Body of pancreas (tissue), 4 donors: ENCODE measurements around the gene NCOR2. TPM values are rescaled to one million over a fixed set of nuclear protein-coding genes. Genes with fewer than 3 reads are reported as not detected.
A peak's percentile ranks its signal among the peaks of the same experiment; 100 is the strongest.

Experiments
- ATAC-seq: fragments of 150-250 bp; one replicate; pipeline ENCODE4 v1.9.1; 2016
- DNase-seq, 4 donors: peaks; one replicate each; pipeline ENCODE4 v3.0.0-alpha.2; 2019
- H3K27ac ChIP-seq, 4 donors: fragments of 200-600 bp; sonication (generic); 1 replicate in 3 of 4; 2 replicates in 1 of 4; pipeline versions ENCODE4 v1.5.1 to v1.6.1; 2016 to 2019; ENCODE audit warnings: mild to moderate bottlenecking in 1 of 4, mixed read lengths in 1 of 4, moderate library complexity in 1 of 4
- H3K27me3 ChIP-seq, 2 donors: fragments of 200-600 bp; sonication (generic); one replicate each; pipeline ENCODE4 v1.6.0; 2016; ENCODE audit warnings: mild to moderate bottlenecking in 1 of 2
- H3K36me3 ChIP-seq, 2 donors: fragments of 200-600 bp; sonication (generic); replicated peaks in 1 of 2; 2 replicates each; pipeline ENCODE4 v1.5.1; 2016; ENCODE audit warnings: low read depth in 2 of 2; ENCODE audit not compliant: insufficient read depth in 1 of 2
- H3K4me1 ChIP-seq: fragments of 200-600 bp; sonication (generic); one replicate; pipeline ENCODE4 v1.6.0; 2016
- H3K4me3 ChIP-seq, 2 donors: fragments of 200-600 bp; sonication (generic); 1 replicate in 1 of 2; 2 replicates in 1 of 2; pipeline ENCODE4 v1.5.1; 2016 to 2019
- H3K9me3 ChIP-seq, 3 donors: fragments of 200-600 bp; sonication (generic); 1 replicate in 2 of 3; 2 replicates in 1 of 3; pipeline ENCODE4 v1.5.1; 2016
- CTCF ChIP-seq, 7 experiments: fragments of 450-650 bp in 4 of 7; fragments of 200-600 bp in 3 of 7; sonication (generic) in 3 of 7; IDR thresholded peaks; one replicate each; pipeline ENCODE4 v1.5.1; 2016 to 2019; ENCODE audit warnings: antibody characterized with exemption in 7 of 7
- POLR2A ChIP-seq, 3 donors: fragments of 450-650 bp; IDR thresholded peaks; one replicate each; pipeline ENCODE4 v1.6.1; 2016; ENCODE audit warnings: antibody characterized with exemption in 3 of 3, mild to moderate bottlenecking in 2 of 3
- WGBS, 2 donors: methylation state at CpG; one replicate each; pipeline ENCODE4 v1.1.5; 2017; 5-methylcytosine and 5-hydroxymethylcytosine counted together
- intact Hi-C: fragments of 100-400 bp; cut with DNase I; formaldehyde crosslinking; loops from one replicate; pipeline ENCODE4 v1.15.1; 2023
- total RNA-seq, 2 donors: library from RNA; depleted of rRNA; stranded (reverse); fragments of >200 nt; gene quantifications; one replicate each; pipeline ENCODE4 v1.1.0, GENCODE V29; 2016

NCOR2 gene
- total RNA-seq, 2 donors from 2014 or later: 53.7 to 397 TPM

DNA sequence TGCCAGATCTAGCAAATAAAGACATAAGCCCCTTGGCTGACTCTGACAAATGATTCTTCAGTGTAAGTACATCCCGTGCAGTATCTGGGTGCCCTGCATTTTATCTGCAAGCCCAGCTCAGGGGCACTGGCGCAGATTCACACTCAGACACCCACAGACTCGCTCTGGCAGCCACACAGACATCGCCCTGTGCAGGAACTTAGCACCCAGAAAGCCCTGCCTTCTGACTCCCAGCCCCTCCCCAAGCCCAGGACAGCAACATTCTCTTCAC lies 44.9 kb upstream of the NCOR2 start:
- TF ChIP-seq POLR2A (IDR thresholded peaks at IDR 0.05) (no peak), CTCF (IDR thresholded peaks at IDR 0.05) (no peak)
- Histone ChIP-seq H3K27me3 (no peaks in the 10 kb centered on the region), H3K4me3 (no peak overlapping the region), H3K27ac (no peak overlapping the region), H3K4me1 (peaks cover 22% of the 10 kb centered on the region), H3K9me3 (no peaks in the 10 kb centered on the region), H3K36me3 (no peaks in the 10 kb centered on the region)
- intact Hi-C loops: no loop called here
- no peak for DNase-seq
- ATAC-seq: no peak
- WGBS, 2 donors: 95% methylated on average over 4 of the region's 4 CpGs; no CpG with 5 or more reads in 1 of the 2 donors

GRCh38 chr12:124611559-124612409 lies 44.4 kb upstream of the NCOR2 start:
- 89 to 92% methylated on average over 10 to 15 of the region's 15 CpGs for WGBS, 2 donors
- no peak overlapping the region for H3K27ac ChIP-seq
- H3K4me1 ChIP-seq: peaks cover 19% of the 10 kb centered on the region
- H3K4me3 ChIP-seq: no peak overlapping the region
- DNase-seq (no peak), ATAC-seq (no peak)
- H3K27me3 ChIP-seq: no peaks in the 10 kb centered on the region
- no peaks in the 10 kb centered on the region for H3K9me3 ChIP-seq
- H3K36me3 ChIP-seq: no peaks in the 10 kb centered on the region
- TF ChIP-seq POLR2A (IDR thresholded peaks at IDR 0.05) (no peak), CTCF (IDR thresholded peaks at IDR 0.05) (no peak)
- intact Hi-C loops: no loop called here

DNA sequence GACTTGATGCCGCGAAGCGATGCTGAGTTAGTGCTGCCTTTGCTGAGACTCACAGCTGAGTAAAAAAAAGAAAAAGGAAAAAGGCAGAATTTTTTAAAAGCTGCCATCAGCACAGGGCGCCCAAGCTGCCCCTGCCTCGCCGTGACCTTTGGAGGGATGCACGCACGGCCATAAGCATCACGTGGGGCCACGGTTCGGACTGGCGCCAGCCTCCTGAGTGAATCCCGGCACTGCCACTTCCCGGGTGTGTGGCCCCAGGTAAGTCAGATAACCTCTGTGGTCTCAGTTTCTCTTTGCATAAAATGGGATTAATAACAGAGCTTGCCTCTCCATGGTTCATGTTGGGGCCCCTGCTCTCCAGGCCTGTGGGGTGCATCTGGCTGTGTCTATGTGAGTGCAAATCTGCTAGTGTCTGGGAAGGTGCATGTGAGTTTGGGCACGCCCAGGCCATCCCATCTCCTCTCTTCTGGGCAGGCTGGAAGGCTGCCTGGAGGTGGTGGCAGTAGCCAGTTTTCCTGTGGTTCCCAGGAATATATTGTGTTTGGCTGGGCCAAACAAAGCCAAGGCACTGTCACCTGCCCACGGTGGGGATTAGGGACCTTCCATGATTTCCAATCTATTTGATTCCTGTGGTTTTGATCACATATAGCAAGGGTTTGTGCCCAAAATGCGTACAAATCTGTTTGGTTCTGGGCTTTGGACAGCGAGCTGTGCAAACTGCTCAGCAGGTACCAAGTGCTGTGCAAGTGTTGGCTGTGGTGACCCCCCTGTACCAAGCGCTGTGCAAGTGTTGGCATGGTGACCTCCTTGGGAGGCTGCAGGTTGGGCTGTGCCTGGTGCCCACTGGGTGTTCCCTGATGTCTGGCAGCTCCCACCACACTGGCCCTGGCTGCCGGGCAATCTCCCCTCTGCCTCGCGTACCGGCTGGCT lies 43.5 kb upstream of the NCOR2 start:
- 83 to 84% methylated on average over 14 to 23 of the region's 23 CpGs for WGBS, 2 donors
- Histone ChIP-seq H3K27me3 (no peaks in the 10 kb centered on the region), H3K27ac (no peak overlapping the region), H3K9me3 (no peaks in the 10 kb centered on the region), H3K4me1 (peaks cover 19% of the 10 kb centered on the region), H3K4me3 (no peak overlapping the region), H3K36me3 (no peaks in the 10 kb centered on the region)
- TF ChIP-seq CTCF (IDR thresholded peaks at IDR 0.05) (no peak), POLR2A (IDR thresholded peaks at IDR 0.05) (no peak)
- DNase-seq (no peak), ATAC-seq (no peak)
- intact Hi-C loops: no loop called here

GRCh38 chr12:124610021-124610612 lies 42.7 kb upstream of the NCOR2 start:
- WGBS, 2 donors: 65 to 77% methylated on average over 5 to 9 of the region's 9 CpGs
- Histone ChIP-seq H3K27ac (peak overlapping the region in 2 of 4 donors; percentile 65 to 72), H3K36me3 (no peaks in the 10 kb centered on the region), H3K4me3 (no peak overlapping the region), H3K27me3 (no peaks in the 10 kb centered on the region), H3K4me1 (peaks cover 19% of the 10 kb centered on the region), H3K9me3 (no peaks in the 10 kb centered on the region)
- ATAC-seq: no peak
- no peak for TF ChIP-seq POLR2A (IDR thresholded peaks at IDR 0.05)
- TF ChIP-seq CTCF (IDR thresholded peaks at IDR 0.05): no peak
- intact Hi-C loops: no loop called here
- DNase-seq: no peak
